BE2C (cell line): ENCODE measurements around the gene GRID1.

ENCODE experiments used
- DNase-seq: peaks from one replicate; pipeline ENCODE4 v3.0.0-alpha.2; 2020
- H3K27me3 ChIP-seq: fragments of 250-450 bp; sonication (Bioruptor Pico); 2 replicates; pipeline ENCODE4 v1.5.1; 2020; ENCODE audit warnings: mild to moderate bottlenecking
- H3K36me3 ChIP-seq: fragments of 250-450 bp; sonication (Bioruptor Pico); 2 replicates; pipeline ENCODE4 v1.5.1; 2020; ENCODE audit warnings: mild to moderate bottlenecking
- H3K4me1 ChIP-seq: fragments of 250-450 bp; sonication (Bioruptor Pico); 2 replicates; pipeline ENCODE4 v1.5.1; 2020
- H3K4me3 ChIP-seq: 2 replicates; pipeline ENCODE4 v1.5.1; 2011; ENCODE audit warnings: low read depth, low read length
- H3K9me3 ChIP-seq: fragments of 250-450 bp; sonication (Bioruptor Pico); 2 replicates; pipeline ENCODE4 v1.5.1; 2020
- TF ChIP-seq, protein P1 (sequence below): IDR thresholded peaks from 2 replicates; pipeline ENCODE4 v1.5.1; 2012; ENCODE audit warnings: mild to moderate bottlenecking, low read depth, low read length

Gene GRID1

DNA sequence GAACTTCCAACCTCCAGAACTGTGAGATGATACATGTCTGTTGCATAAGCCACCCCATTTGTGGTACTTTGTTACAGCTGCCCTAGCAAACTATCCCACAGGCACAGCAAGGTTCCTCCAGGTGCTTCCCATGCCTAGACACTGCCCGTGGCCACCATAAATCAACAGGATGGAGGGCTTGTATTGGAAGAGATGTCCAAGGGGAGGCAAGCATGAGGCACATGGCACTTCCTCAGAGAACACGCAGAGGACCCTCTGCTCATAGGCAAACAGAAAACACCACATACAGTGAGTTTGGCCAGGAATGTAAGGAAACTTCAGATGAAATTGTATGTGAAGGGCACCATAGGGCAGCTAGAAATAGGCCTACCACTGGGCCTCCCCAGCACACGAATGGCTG is 291.1 kb downstream of the GRID1 start:
- Histone ChIP-seq H3K27me3 (no peaks in the 10 kb centered on the region), H3K4me3 (no peak overlapping the region), H3K4me1 (peaks cover 22% of the 10 kb centered on the region), H3K9me3 (no peaks in the 10 kb centered on the region), H3K36me3 (no peaks in the 10 kb centered on the region)
- TF ChIP-seq, protein P1, sequence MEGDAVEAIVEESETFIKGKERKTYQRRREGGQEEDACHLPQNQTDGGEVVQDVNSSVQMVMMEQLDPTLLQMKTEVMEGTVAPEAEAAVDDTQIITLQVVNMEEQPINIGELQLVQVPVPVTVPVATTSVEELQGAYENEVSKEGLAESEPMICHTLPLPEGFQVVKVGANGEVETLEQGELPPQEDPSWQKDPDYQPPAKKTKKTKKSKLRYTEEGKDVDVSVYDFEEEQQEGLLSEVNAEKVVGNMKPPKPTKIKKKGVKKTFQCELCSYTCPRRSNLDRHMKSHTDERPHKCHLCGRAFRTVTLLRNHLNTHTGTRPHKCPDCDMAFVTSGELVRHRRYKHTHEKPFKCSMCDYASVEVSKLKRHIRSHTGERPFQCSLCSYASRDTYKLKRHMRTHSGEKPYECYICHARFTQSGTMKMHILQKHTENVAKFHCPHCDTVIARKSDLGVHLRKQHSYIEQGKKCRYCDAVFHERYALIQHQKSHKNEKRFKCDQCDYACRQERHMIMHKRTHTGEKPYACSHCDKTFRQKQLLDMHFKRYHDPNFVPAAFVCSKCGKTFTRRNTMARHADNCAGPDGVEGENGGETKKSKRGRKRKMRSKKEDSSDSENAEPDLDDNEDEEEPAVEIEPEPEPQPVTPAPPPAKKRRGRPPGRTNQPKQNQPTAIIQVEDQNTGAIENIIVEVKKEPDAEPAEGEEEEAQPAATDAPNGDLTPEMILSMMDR: no peak
- DNase-seq: no peak

DNA sequence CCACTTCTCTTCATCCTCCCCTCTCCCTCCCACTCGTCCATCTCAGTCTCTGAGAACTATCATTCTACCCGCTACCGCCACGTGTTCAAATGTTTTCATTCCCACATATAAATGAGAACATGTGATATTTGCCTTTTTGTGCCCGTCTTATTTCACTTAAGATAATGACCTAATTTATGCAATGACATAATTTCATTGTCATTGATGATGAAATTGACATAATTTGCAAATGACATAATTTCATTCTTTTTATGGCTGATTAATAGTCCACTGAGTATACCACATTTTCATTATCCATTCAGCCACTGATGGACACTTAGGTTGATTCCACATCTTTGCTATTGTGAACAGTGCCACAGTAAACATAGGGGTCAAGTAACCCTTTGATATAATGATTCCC is 292.3 kb downstream of the GRID1 start:
- no peaks in the 10 kb centered on the region for H3K9me3 ChIP-seq
- no peak overlapping the region for H3K4me3 ChIP-seq
- peaks cover 19% of the 10 kb centered on the region for H3K4me1 ChIP-seq
- TF ChIP-seq, protein P1: no peak
- H3K27me3 ChIP-seq: no peaks in the 10 kb centered on the region
- no peaks in the 10 kb centered on the region for H3K36me3 ChIP-seq
- no peak for DNase-seq

DNA sequence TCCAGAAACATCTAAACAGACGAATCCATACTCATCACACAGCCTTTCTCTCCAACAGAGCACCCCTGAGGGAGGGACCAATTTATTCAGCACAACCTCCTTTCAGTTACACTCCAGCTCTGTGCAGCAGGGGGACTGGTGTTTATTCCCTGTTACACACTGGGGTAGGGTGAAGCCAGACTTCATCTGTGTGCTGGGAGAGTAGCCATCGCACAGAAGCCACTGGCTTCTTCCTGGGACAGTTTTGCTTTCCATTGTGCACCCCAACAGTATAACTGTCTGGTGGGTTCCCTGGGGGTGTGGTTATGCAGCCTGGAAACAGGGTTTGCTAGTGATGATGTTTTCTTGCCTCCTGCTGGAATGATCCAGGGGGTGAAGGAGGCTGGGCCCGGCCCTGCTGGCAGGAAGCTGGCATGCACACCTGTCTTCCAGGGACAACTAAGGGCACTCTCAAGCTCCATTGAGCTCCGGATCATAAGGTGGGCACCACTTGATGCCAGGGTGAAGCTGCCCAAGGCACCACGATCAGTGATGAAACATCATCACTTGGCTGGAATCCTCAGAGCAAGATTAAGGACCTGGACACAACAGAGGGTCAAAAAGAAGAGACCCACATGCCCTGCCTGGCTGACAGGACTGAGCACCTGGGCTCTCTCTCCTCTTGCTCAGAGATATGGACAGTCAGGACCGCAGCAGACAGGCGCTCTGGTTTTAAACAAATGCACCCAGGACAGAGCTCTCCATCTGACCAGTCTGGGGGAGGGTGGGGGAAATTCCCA is 293.2 kb downstream of the GRID1 start:
- H3K27me3 ChIP-seq: no peaks in the 10 kb centered on the region
- no peaks in the 10 kb centered on the region for H3K9me3 ChIP-seq
- DNase-seq: no peak
- H3K36me3 ChIP-seq: no peaks in the 10 kb centered on the region
- TF ChIP-seq, protein P1: no peak
- no peak overlapping the region for H3K4me3 ChIP-seq
- H3K4me1 ChIP-seq: peaks cover 11% of the 10 kb centered on the region

DNA sequence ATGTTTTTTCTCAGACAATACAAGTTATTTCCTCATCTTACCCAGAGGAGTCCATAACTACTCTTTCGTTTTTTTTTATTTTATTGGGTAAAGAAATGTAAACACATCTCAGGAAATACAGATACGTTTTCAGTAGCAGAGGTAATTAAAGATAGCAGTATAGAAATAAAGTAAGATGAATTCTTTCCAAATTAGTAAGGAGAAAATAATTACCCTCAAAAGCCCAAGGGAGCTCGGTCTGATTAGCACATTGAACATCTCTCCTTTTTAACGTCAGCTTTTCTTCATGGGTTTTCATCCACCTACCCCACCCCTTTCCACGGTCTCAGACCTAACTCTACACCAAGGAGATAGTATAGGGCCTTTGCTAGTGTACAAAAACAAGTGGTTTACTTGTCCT is 294.2 kb downstream of the GRID1 start:
- H3K9me3 ChIP-seq: no peaks in the 10 kb centered on the region
- H3K36me3 ChIP-seq: no peaks in the 10 kb centered on the region
- DNase-seq: no peak
- H3K4me3 ChIP-seq: no peak overlapping the region
- peaks cover 9% of the 10 kb centered on the region for H3K4me1 ChIP-seq
- H3K27me3 ChIP-seq: no peaks in the 10 kb centered on the region
- TF ChIP-seq, protein P1: no peak

DNA sequence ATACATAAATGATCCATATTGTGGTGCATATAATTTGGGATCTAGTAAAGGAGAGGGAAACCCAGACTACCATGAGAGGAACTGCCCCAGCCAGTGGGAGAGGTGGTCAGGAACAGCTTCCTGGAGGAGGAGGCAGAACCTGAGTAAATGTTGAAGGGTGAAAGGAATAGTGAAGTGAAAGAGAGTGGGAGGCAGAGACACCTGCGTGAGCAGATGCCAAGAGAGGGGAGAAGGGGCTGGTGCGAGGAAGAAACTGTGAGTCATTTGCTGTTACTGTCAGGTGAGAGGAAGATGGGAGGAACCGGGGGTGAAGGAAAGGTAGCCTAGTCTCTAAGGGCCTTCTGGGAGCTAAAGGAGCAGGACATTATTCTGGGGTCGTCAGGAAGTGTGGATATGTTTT is 294.8 kb downstream of the GRID1 start:
- Histone ChIP-seq H3K4me1 (peaks cover 9% of the 10 kb centered on the region), H3K4me3 (no peak overlapping the region)
- DNase-seq: no peak

DNA sequence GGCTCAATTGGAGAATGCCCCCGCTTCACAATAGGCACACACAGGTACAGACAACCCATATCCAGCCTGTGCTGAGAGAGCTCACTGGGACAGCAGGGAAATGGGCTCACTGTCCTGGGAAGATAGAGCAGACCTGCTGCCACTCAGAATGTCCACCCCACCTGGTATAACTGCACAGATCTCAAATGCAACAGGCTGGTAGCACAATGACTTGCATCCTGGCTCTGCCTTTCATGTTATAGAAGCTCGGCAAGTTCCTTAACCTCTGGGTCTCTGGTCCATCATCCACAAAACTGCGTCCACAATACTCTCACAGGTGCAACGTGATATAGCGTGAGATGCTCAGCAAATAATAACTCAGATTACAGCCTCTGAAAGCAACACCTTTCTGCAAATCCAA is 295.4 kb downstream of the GRID1 start:
- H3K4me1 ChIP-seq: peaks cover 9% of the 10 kb centered on the region
- H3K36me3 ChIP-seq: no peaks in the 10 kb centered on the region
- TF ChIP-seq, protein P1: no peak
- no peaks in the 10 kb centered on the region for H3K9me3 ChIP-seq
- no peak overlapping the region for H3K4me3 ChIP-seq
- H3K27me3 ChIP-seq: no peaks in the 10 kb centered on the region
- DNase-seq: no peak

More for the DNA sequence above, 294.8 kb downstream of the GRID1 start:
- Histone ChIP-seq H3K36me3 (no peaks in the 10 kb centered on the region), H3K27me3 (no peaks in the 10 kb centered on the region), H3K9me3 (no peaks in the 10 kb centered on the region)
- TF ChIP-seq, protein P1: no peak
